Hepatocyte (in vitro differentiated cells): Measurements from ENCODE around the gene SLC2A4. TPM values are rescaled to one million over a fixed set of nuclear protein-coding genes. Genes with fewer than 3 reads are reported as not detected.

Source experiments
- DNase-seq: peaks from one replicate; pipeline ENCODE4 v3.0.0-alpha.2; 2016; ENCODE audit warnings: low spot score
- H2AFZ ChIP-seq: fragments of 200-600 bp; sonication (generic); 2 replicates; pipeline ENCODE4 v1.6.0; 2016; ENCODE audit warnings: antibody characterized with exemption, mild to moderate bottlenecking
- H3K27ac ChIP-seq: fragments of 200-600 bp; sonication (generic); 2 replicates; pipeline ENCODE4 v1.5.1; 2016; ENCODE audit warnings: mild to moderate bottlenecking
- H3K27me3 ChIP-seq: fragments of 200-600 bp; sonication (generic); 2 replicates; pipeline ENCODE4 v1.6.1; 2016
- H3K36me3 ChIP-seq: fragments of 200-600 bp; sonication (generic); replicated peaks from 2 replicates; pipeline ENCODE4 v1.5.1; 2016; ENCODE audit warnings: low read depth; ENCODE audit not compliant: insufficient read depth
- H3K4me1 ChIP-seq: fragments of 200-600 bp; sonication (generic); 2 replicates; pipeline ENCODE4 v1.5.1; 2016; ENCODE audit warnings: mild to moderate bottlenecking, moderate library complexity; ENCODE audit not compliant: insufficient read depth
- H3K4me2 ChIP-seq: fragments of 200-600 bp; sonication (generic); 2 replicates; pipeline ENCODE4 v1.6.0; 2016
- H3K4me3 ChIP-seq: fragments of 200-600 bp; sonication (generic); 2 replicates; pipeline ENCODE4 v1.5.1; 2016; ENCODE audit warnings: mild to moderate bottlenecking
- H3K79me2 ChIP-seq: fragments of 200-600 bp; sonication (generic); 2 replicates; pipeline ENCODE4 v1.6.0; 2017; ENCODE audit warnings: mild to moderate bottlenecking
- H3K9me2 ChIP-seq: fragments of 200-600 bp; sonication (generic); replicated peaks from 2 replicates; pipeline ENCODE4 v1.6.0; 2017; ENCODE audit warnings: mild to moderate bottlenecking; ENCODE audit not compliant: insufficient read depth
- H3K9me3 ChIP-seq: fragments of 200-600 bp; sonication (generic); 2 replicates; pipeline ENCODE4 v1.5.1; 2016; ENCODE audit warnings: low read depth, mild to moderate bottlenecking
- H4K20me1 ChIP-seq: fragments of 200-600 bp; sonication (generic); 2 replicates; pipeline ENCODE4 v1.6.0; 2016; ENCODE audit warnings: mild to moderate bottlenecking; ENCODE audit not compliant: insufficient read depth, poor library complexity, severe bottlenecking
- CTCF ChIP-seq: fragments of 200-600 bp; sonication (generic); IDR thresholded peaks from 2 replicates; pipeline ENCODE4 v1.5.1; 2016; ENCODE audit warnings: antibody characterized with exemption, mild to moderate bottlenecking; ENCODE audit not compliant: poor library complexity
- EZH2 ChIP-seq: fragments of 200-600 bp; sonication (generic); IDR thresholded peaks from 2 replicates; pipeline ENCODE4 v1.6.1; 2016; ENCODE audit warnings: antibody characterized with exemption, mild to moderate bottlenecking, borderline replicate concordance
- EZH2phosphoT487 ChIP-seq: fragments of 200-600 bp; sonication (generic); IDR thresholded peaks from one replicate; pipeline ENCODE4 v1.6.1; 2018; ENCODE audit warnings: antibody characterized with exemption, mild to moderate bottlenecking, low read depth, moderate library complexity; ENCODE audit not compliant: unreplicated experiment, severe bottlenecking
- WGBS: methylation state at CpG from one replicate; pipeline ENCODE4 v1.1.6; 2016; ENCODE audit warnings: low lambda C conversion rate; ENCODE audit errors: missing lambda C conversion rate; 5-methylcytosine and 5-hydroxymethylcytosine counted together
- polyA plus RNA-seq: library from polyadenylated mRNA; unstranded; fragments of >200 nt; fragmentation: Nextera tagmentation; extraction: Ambion mirVana; gene quantifications from 2 replicates; pipeline ENCODE4 v1.2.1, GENCODE V29; 2016
- total RNA-seq: library from RNA; depleted of rRNA; stranded (reverse); fragments of >200 nt; gene quantifications from 2 replicates; pipeline ENCODE4 v1.2.3, GENCODE V29; 2014

The SLC2A4 gene
- total and polyA plus RNA-seq, 2 experiments from 2014 or later, result 0.42 to 1.6 TPM

- Histone ChIP-seq H3K9me2 (no peaks in the 10 kb centered on the region), H3K79me2 (no peaks in the 10 kb centered on the region), H3K4me2 (no peak overlapping the region), H3K9me3 (no peaks in the 10 kb centered on the region), H3K4me3 (no peak overlapping the region), H3K36me3 (no peaks in the 10 kb centered on the region), H3K27ac (no peak overlapping the region), H3K27me3 (no peaks in the 10 kb centered on the region), H3K4me1 (peaks cover 28% of the 10 kb centered on the region), H2AFZ (no peak overlapping the region), H4K20me1 (no peaks in the 10 kb centered on the region)
- WGBS, result 77% methylated on average over 2 of the region's 2 CpGs
- DNase-seq, result no peak
- TF ChIP-seq EZH2phosphoT487 (no peak), EZH2 (no peak), CTCF (no peak)
Measured at GRCh38 chr17:7292194-7292593, 10.7 kb downstream of the SLC2A4 start.

- Histone ChIP-seq H3K9me2 (no peaks in the 10 kb centered on the region), H3K79me2 (no peaks in the 10 kb centered on the region), H3K4me2 (peak overlapping the region; percentile 35), H3K36me3 (no peaks in the 10 kb centered on the region), H2AFZ (no peak overlapping the region), H3K27me3 (no peaks in the 10 kb centered on the region), H3K9me3 (no peaks in the 10 kb centered on the region), H3K27ac (no peak overlapping the region), H3K4me3 (no peak overlapping the region), H4K20me1 (no peaks in the 10 kb centered on the region), H3K4me1 (peaks cover 28% of the 10 kb centered on the region)
- peak; percentile 47 for DNase-seq
- no peak for TF ChIP-seq EZH2
- no peak for TF ChIP-seq CTCF
- TF ChIP-seq EZH2phosphoT487, result no peak
- 39% methylated on average over 6 of the region's 6 CpGs for WGBS
Measured at GRCh38 chr17:7292729-7293128, 11.2 kb downstream of the SLC2A4 start.

GRCh38 chr17:7293159-7293558 lies 11.6 kb downstream of the SLC2A4 start:
- Histone ChIP-seq H3K4me3 (no peak overlapping the region), H3K36me3 (no peaks in the 10 kb centered on the region), H3K4me2 (peak overlapping the region; percentile 89), H3K27ac (no peak overlapping the region), H3K79me2 (no peaks in the 10 kb centered on the region), H4K20me1 (no peaks in the 10 kb centered on the region), H3K4me1 (peaks cover 28% of the 10 kb centered on the region), H3K9me3 (no peaks in the 10 kb centered on the region), H3K27me3 (no peaks in the 10 kb centered on the region), H2AFZ (no peak overlapping the region), H3K9me2 (no peaks in the 10 kb centered on the region)
- no peak for DNase-seq
- TF ChIP-seq EZH2 (no peak), CTCF (no peak), EZH2phosphoT487 (no peak)
- 91% methylated on average over 11 of the region's 11 CpGs for WGBS
